ENCODE data around the gene KSR1.

GRCh38 chr17:27464431-27464830, 8.2 kb downstream of the KSR1 start:
- no peak for TF ChIP-seq POLR2A (IDR thresholded peaks at IDR 0.05)
- TF ChIP-seq CTCF (IDR thresholded peaks at IDR 0.05): no peak
